Adipose tissue (tissue), 3 donors: ENCODE data around the gene CLPSL1. TPM values are rescaled to one million over a fixed set of nuclear protein-coding genes. Genes with fewer than 3 reads are reported as not detected.

Experiments used
- H3K27ac ChIP-seq: one replicate; pipeline ENCODE4 v1.5.1; 2013; ENCODE audit warnings: low read depth, low read length
- WGBS, 3 donors: extraction: QIAGEN DNeasy Blood & Tissue Kit; methylation state at CpG; one replicate each; pipeline ENCODE4 v1.1.7; 2013; 5-methylcytosine and 5-hydroxymethylcytosine counted together
- polyA plus RNA-seq, 3 donors: library from polyadenylated mRNA; stranded (reverse); fragments of 200-250 nt; gene quantifications; one replicate each; pipeline ENCODE4 v1.2.3, GENCODE V29; 2013
- donor health status: healthy with polysubstance abuse.
- donor health status: Bipolar disorder and iron deficiency.
- donor health status: healthy.

CLPSL1 gene
- polyA plus RNA-seq, 3 donors = not detected

DNA sequence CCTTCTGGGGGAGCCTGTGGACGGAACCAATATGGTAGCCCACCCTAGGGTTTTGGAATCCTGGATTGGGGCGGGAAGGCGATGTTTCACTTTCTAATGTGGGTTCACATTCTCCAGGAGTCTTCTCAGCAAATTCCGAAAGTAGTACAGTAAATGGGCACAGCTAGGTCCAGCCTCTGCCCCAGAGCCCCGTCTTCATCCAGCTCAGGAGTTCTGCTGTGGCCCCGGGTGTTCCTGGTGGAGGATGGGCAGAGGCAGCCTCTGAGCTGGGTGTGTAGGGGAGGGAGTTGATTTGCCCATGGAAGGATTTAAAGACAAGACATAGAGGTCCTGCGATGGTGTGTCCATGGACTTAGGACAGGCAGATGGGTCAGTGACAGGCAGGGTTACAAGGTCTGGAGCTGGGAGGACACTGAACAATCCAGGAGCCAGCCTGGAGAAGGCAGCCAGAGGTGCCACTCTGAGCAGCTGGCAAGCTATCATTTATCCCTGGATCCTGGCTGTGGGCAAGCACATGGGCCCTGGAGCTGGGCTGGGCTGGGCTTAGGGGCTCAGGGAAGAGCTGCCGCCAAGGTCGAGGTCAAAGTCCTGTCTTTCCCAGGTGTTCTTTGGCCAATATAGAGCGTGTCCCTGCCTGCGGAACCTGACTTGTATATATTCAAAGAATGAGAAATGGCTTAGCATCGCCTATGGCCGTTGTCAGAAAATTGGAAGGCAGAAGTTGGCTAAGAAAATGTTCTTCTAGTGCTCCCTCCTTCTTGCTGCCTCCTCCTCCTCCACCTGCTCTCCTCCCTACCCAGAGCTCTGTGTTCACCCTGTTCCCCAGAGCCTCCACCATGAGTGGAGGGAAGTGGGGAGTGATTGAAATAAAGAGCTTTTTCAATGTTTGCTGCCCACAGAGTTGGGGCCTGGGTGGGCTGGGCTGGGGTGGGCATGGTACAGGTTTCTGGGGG is 6.7 kb downstream of the CLPSL1 start:
- WGBS, 3 donors = 58 to 86% (median 82%) methylated on average over 13 of the region's 13 CpGs
- no peak overlapping the region for H3K27ac ChIP-seq

DNA sequence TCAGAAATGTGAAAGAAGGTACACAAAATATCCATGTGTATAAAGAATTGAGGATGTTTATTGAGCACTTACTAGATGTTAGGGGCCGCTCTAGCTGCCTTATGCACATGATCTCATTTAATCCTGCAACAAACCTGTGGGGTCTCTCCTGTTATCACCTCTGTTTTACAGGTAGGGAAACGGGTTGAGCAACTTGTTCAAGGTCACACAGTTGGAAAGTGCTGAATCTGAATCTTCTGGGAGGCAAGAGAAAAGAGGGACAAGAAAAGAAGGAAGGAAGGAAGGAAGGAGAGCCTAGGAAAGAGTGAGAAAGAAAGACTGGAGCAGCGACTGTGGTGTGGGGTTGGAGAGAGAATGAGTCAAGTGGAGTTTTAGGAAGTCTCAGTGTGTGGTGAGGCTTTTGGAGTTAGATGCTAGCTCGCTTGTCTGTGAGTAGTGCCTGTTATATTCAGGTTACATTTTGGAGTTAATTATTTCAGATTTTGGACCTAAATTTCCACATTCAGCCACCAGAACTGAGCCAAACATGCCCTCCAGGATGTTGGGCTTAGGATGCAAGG is 7.7 kb downstream of the CLPSL1 start:
- H3K27ac ChIP-seq = no peak overlapping the region
- 49 to 73% (median 61%) methylated on average over 4 of the region's 4 CpGs for WGBS, 3 donors

DNA sequence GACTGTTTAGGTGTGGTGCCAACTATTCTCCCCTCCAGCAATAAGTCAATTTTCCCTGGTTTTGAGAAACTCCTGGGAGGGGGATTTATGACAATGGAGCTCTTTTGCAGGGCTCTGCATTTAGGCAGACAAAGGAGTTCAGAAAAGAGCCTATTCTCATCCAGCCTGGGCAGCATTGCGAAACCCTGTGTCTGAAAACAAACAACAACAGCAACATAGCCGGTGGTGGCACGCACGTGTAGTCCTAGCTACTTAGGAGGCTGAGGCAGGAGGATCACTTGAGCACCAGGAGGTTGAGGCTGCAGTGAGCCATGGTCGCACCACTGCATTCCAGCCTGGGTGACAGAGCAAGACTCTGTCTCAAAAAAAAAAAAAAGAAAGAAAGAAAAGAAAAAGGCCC is 9.9 kb downstream of the CLPSL1 start:
- 50 to 86% (median 78%) methylated on average over 5 of the region's 5 CpGs for WGBS, 3 donors
- no peak overlapping the region for H3K27ac ChIP-seq

DNA sequence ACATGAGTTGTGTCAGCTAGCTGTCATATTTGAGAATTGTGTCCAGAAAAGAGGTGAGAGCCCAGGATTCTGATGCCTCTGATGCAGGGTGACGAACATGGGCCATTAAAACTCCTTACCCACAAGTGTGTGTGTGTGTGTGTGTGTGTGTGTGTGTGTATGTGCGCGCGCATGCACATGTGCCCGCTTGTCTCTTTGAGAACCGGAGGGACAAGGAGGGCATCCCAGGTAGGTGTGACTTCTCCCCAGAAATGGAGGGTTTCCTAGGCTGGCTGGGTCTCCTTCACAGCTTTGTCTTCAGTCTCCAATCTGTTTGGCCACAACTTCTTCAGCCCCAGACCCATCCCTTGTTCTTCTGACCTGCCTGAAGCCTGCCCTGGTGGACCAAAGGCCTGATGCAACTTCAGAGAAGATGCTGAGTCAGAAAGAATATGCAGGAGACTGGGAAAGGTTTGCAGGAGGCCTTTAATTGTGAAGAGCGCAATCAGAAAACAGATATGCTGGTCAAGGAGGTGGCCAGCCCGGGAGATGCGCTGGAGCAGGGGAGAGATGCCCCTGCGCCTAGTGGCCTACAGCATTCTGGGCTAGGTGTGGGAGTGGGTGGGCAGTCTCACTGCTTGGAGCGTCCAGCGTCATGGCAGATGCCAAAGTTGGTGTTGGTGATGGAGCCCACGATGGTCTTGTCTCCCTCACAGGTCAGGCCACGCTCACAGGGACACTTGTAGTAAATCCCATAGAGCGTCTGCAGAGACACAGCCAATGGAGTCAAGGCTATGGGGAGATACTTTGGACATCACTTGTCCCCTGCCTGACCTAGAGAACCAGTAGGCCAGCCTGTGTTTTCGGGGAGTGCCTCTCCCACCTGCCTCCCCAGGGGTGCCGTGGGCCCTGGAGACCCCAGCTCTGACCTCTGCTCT is 14.0 kb downstream of the CLPSL1 start:
- WGBS, 3 donors = 42 to 92% (median 92%) methylated on average over 17 of the region's 17 CpGs
- H3K27ac ChIP-seq = no peak overlapping the region

DNA sequence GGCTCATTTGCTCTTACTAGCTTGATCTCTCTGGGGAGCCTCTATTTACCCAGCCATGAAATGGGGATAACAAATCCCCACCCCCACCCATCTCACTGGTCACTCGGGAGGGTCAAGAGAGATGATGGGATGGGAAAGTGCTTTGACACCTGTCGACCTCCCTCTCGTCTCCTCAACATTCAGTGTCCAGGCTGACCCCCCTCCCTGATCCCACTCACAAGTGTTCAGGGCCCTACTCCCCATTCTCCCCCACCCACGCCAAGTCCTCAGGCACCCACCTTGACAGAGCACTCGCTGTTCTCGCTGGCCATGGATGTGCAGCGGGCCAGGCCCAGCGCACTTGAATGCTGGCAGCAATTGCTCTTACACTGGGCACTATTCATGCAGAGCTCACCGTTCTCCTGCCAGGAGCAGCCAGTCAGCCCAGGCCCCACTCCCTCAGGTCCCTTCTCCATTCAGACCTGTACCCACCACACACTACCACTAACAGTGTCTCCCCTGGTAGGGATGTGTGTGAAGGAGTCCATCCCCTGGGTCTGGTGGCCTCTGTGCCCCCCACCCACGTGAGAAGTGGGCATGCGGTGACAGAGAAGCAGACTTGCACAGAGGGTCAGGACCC is 14.7 kb downstream of the CLPSL1 start:
- 44 to 91% (median 90%) methylated on average over 11 of the region's 11 CpGs for WGBS, 3 donors
- no peak overlapping the region for H3K27ac ChIP-seq

DNA sequence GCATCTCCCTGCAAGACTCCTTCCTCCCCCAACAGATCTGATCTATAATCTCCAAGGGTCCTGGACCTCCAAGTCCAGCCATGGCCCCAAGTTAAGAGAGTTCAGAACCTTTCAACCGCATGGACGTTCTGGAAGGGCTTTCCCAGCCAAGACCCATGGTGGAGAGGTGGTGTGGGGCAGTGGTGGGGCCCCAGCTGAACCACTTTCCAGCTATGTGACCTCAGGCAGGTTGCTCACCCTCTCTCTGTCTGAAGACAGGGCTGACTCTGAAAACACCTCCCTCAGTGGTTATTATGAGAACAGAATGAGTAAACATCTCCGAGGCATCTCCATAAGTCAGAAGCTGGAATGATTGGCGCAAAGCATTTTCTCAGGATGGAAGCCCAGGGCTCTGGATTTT is 15.4 kb downstream of the CLPSL1 start:
- H3K27ac ChIP-seq = no peak overlapping the region
- WGBS, 3 donors = 50 to 90% (median 90%) methylated on average over 4 of the region's 4 CpGs

DNA sequence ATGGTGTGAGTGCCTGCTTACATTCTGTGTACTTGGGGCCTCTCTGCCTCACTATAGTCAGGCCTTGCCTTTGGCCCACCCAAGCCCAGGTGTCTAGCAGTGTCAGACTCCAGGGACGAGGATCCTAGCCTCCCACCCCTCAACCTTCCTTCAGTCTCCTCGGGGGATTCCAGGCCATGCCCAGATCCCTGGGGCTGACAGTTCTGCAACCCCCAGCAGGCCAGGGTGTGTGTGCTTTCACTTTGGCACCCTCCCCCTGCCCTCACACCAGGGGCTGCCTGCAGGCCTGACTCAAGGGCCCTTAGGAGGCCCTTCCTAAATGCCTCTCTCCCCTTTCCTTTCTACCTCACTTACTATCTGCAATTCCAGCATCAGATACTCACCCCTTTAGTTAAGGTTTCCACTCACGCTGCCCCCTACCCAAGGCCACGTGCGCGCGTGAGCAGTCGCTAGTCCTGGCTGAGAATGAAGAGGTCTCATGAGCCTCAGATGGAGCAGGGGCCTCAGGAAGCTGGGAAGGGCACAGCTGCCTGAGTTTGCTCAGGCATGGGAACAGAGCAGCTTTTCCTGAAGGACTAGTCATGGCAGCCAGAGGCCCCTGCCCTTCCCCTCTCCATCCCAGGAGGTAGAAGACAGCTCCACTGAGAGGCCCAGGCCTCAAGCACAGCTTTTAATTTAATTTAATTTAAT is 17.2 kb downstream of the CLPSL1 start:
- 56 to 85% (median 83%) methylated on average over 8 of the region's 8 CpGs for WGBS, 3 donors
- no peak overlapping the region for H3K27ac ChIP-seq

DNA sequence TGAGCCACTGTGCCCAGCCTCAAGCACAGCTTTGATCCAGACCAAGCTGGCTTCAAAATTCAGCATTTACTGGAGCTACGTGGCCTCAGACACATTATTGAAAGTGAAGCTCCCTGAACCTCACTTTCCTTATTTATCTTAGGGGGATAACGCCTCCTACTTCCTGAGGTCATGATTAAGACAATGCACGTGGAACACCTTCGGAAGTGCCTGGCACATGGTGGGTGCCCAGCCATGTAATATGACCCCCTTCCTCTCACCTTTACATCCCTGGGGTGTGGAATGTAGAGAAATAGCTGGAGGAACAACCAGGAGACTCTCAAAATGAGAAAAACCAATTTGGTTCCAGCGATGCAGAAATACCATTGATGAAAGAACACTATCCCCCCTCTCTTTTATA is 17.9 kb downstream of the CLPSL1 start:
- no peak overlapping the region for H3K27ac ChIP-seq
- 46 to 70% (median 66%) methylated on average over 5 of the region's 5 CpGs for WGBS, 3 donors

DNA sequence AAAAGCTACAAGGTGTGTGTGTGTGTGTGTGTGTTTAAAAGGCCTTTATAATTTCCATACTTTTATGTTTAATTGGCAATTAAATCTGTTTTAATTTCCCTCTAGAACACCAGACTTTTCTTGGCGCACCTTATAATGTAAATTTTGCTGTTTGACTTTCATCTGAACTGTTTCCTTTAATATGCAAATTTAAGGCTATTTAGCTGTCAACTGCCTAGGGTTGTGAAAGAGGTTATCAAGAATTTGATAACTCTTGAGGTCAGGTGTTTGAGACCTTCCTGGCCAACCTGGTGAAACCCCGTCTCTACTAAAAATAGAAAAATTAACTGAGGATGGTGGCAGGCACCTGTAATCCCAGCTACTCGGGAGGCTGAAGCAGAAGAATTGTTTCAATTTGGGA is 20.3 kb downstream of the CLPSL1 start:
- no peak overlapping the region for H3K27ac ChIP-seq
- 37 to 79% (median 73%) methylated on average over 3 of the region's 3 CpGs for WGBS, 3 donors

DNA sequence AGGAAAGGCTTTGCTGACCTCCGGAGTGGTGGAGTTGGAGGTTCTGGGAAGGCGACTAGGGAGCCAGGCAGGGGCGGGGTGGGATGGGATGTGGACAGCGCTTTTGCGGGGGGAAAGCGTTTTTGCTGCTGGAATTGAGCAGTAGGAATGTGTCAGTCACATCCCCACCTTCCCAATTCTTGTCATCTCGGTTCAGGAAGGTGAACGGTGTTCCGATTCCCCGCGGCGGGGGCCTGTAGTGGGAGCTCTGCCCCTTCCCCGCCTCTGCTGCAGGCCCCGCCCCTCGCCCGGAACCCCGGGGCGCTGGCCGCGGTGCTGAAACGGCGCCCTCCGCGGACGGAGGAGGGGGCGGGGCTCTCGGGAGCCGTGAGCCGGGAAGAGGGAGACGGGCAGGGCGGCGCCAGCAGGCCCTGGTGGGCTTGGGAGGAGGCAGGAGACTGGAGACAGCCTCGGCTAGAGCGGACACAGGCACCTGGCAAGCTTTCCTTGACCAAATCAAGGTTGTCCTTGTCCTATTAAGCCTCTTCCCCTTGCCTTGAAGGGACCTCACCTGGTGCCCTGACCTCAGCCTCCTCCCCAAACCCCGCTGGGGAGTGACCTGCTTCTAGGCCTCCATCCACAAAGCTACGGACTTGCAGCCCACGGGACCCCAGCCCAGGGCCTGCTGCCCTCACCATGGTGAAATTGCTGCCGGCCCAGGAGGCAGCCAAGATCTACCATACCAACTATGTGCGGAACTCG is 24.3 kb downstream of the CLPSL1 start, which contains the start of gene LHFPL5:
LHFPL5 (plus strand) TSS at position 357 of the 741 bp plus-strand sequence; CDS start at position 676, 319 bp downstream.
- WGBS, 3 donors = 12 to 15% (median 14%) methylated on average over 28 to 40 of the region's 40 CpGs
- H3K27ac ChIP-seq = no peak within 1 kb of the TSS

DNA sequence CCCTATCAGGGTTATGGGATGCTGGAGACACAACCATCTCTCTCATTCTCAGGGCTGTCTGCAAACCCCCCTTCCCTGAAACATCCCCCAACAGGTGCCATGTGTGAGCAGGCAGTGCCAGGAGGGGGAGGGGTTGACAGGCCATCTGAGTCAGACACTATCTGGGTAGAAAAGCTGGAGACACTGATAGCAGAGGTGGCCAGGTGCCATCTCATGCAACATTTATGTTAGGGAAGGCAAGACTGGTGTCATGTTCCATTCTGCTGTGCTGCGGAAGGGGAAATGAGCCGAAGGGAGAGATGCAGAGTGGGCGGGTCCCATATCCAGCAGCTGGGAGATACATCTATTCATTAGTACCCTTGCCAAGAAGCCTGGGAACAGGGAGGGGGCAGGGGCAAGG is 27.9 kb downstream of the CLPSL1 start:
- 57 to 70% (median 63%) methylated on average over 3 of the region's 3 CpGs for WGBS, 3 donors
- no peak overlapping the region for H3K27ac ChIP-seq

DNA sequence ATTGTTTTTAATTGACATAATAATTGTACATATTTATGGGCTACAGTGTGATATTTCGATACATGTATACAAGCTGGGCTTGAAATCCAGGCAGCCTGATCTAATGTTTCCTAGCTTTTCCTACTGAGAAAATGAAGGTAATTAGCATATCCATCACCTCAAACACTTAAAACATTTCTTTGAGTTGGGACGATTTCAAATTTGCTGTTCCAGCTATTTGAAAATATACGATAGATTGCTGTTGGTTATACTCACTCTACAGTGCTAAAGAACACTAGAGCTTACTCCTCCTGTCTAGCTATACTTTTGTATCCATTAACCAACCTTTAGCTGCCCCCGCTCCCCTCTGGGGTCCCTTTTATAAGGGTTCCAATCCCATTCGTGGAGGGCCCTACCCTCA is 29.0 kb downstream of the CLPSL1 start:
- no peak overlapping the region for H3K27ac ChIP-seq
- 75 to 85% (median 78%) methylated on average over 5 of the region's 5 CpGs for WGBS, 3 donors

DNA sequence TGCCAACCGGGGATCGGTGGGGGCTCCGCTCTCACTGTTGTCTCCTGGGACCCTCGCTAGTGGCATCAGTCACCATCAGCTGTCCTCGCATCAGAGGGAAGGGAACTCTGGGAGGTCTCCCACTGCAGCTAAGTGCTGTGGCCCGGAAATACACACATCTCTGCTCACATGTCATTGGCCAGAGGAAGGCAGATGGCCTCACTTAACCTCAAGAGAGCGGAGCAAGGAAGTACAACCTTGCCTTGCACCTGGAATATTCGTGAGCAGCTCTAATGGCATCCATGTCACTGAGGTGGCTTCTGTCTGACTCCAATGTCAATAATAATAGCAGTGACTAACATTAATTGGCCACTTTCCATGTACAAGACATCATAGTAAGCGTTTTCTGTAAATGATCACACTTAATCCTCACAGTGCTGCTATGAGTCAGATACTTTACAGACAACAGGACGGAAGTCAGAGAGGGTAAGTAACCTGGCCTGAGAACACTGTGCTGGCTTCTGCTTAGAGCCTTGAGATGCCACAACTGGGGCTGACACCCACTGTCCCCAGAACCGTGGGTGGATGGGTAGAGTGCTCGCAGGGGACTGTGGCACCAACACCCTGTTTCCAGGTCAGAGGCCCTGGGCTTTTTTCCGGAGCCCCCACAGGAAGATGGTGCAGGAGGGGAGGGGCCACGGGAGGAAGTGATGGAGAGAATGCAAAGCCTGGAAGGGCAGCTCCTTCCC is 30.3 kb downstream of the CLPSL1 start:
- H3K27ac ChIP-seq = no peak overlapping the region
- WGBS, 3 donors = 61 to 73% (median 61%) methylated on average over 14 of the region's 14 CpGs

DNA sequence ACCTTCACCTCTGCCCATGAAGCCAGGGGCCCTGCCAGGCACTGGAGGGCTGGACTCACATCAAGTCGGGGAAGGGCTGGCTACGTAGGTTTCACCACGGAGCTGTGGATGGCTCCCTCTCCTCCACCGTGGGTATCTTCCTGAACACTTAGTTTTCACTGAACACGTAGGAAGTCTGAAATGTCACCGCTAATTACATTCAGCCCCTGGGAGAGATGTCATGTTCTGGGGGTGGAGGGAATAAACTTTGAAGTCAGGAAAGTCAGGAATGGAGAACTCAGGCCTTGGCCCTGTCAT is 30.8 kb downstream of the CLPSL1 start:
- WGBS, 3 donors = 64 to 83% (median 74%) methylated on average over 6 of the region's 6 CpGs
- no peak overlapping the region for H3K27ac ChIP-seq

DNA sequence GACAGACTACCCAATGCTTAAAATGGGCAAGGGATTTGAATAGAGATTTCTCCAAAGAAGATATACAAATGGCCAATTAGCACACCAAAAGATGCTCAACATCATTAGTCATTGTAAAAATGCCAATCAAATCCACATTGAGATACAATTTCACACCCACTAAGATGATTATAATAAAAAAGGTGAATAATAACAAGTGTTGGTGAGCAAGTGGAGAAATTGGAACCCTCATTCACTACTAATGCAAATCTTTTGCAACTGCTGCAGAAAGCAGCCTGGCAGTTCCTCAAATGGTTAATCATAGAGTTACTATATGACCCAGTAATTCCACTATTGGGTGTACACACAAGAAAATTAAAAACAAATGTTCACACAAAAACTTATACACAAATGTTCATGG is 36.7 kb downstream of the CLPSL1 start:
- no peak overlapping the region for H3K27ac ChIP-seq

DNA sequence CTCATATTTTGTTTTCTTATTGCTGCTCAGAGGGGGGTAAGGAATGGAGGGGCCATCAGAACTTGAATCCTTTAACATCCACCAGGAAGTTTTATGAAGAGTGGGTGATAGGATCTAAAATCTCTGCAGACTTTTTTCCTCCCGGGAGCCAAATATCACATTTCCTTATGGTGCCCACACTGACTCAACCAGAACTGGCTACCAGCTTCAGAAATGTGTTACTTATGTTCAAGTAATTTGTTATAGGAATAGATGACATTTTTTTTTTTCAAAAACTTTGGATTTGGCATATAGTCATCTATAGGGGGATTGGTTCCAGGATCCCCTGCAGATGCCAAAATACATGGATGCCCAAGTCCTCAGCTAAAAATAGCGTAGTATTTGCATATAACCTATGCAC is 42.8 kb downstream of the CLPSL1 start:
- WGBS, 3 donors = 91 to 98% (median 97%) methylated on average over 2 of the region's 2 CpGs
- H3K27ac ChIP-seq = no peak overlapping the region
